ES-I3 (cell line): ENCODE data around the gene TBC1D4.
A peak's percentile ranks its signal among the peaks of the same experiment; 100 is the strongest.

Source experiments
- H3K36me3 ChIP-seq: 2 replicates; pipeline ENCODE4 v1.6.1; 2013; ENCODE audit warnings: mild to moderate bottlenecking, low read length, control low read depth, moderate library complexity; ENCODE audit not compliant: insufficient read depth
- H3K4me1 ChIP-seq: 2 replicates; pipeline ENCODE4 v1.6.1; 2013; ENCODE audit warnings: mild to moderate bottlenecking, control low read depth, low read length; ENCODE audit not compliant: insufficient read depth
- H3K9ac ChIP-seq: 2 replicates; pipeline ENCODE4 v1.6.1; 2013; ENCODE audit warnings: low read depth, mild to moderate bottlenecking, low read length, moderate library complexity
- H3K9me3 ChIP-seq: 2 replicates; pipeline ENCODE4 v1.6.1; 2013; ENCODE audit warnings: mild to moderate bottlenecking, low read length, moderate library complexity; ENCODE audit not compliant: control insufficient read depth, insufficient read depth

TBC1D4 gene

DNA sequence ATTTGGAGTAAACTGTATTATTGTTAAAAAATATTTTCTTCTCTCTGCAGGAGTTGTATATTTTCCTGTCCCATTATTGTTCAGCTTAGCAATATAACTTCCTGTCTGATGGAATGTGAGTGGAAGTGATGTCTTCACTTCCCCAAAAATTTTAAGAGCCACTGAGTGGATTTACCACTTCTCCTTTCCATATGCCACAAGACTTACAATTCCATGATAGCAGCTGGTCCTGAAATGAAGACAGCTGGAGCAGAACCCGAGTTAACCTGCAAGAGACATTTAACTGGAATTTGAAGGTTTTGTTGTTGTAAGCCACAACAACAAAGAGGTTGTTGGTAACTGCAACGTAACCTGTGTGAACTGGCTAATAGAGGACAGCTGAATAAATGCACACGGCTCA, 23.4 kb upstream of the TBC1D4 start:
- no peak overlapping the region for H3K9ac ChIP-seq
- no peaks in the 10 kb centered on the region for H3K36me3 ChIP-seq
- no peaks in the 10 kb centered on the region for H3K9me3 ChIP-seq
- no peaks in the 10 kb centered on the region for H3K4me1 ChIP-seq

DNA sequence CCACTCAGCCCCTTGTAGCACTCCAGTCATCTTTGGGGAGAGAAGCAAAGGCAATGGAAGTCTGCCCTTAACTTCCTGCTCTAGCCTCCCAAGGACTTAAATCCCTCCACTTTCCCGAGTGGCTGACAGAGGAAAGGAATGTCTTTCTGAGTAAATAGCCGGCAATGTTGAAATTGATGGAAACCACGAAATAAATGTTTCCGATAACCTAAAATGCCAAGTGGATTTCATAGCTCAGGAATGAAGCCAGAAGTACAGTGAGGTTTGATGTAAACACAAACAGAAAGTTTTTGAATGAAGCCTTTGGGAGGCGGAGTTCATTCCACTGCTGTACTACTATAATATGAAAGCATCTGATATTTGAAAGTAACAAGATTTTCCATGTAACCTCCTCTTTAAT, 14.0 kb upstream of the TBC1D4 start:
- no peaks in the 10 kb centered on the region for H3K9me3 ChIP-seq
- H3K36me3 ChIP-seq, result no peaks in the 10 kb centered on the region
- no peak overlapping the region for H3K9ac ChIP-seq
- H3K4me1 ChIP-seq, result no peaks in the 10 kb centered on the region

DNA sequence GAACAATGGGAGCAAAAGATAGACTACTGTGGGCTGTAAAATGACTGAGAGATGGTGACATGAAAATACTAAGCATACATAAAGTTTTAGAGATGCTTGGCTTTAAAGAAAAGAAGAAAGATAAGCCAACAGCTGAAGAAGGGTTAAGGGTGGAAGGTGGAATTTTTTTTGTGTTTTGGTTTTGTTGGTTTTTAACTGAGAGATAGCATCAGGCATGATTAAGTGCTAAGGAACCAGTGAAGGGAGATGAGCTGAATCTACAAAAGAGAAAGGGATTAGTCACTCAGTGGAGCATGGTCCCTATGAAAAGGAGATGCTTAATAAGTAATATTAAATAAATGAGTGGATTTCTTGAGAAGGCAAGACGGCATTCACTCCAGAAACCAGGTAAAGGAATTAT, 12.5 kb upstream of the TBC1D4 start:
- Histone ChIP-seq H3K9ac (no peak overlapping the region), H3K36me3 (no peaks in the 10 kb centered on the region), H3K4me1 (no peaks in the 10 kb centered on the region), H3K9me3 (no peaks in the 10 kb centered on the region)

DNA sequence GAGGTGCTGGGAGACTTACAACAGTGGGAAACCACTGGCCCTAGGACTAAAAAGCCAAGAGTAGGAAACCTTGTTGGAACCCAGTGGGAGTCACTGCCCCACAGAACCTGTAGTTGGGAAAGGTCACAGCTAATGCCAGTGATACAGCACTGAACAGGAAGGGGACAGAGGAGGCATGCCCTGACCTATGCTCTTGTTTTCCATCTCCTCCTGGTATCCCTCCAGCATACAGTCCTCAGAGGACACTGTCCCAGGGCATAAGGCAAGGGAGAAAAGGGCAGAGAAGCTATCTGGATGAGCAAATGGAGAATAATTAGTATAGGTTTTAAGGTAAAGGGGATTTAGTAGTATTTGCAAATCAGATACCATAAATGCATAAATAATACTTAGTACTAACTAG, 11.2 kb upstream of the TBC1D4 start:
- no peaks in the 10 kb centered on the region for H3K9me3 ChIP-seq
- no peaks in the 10 kb centered on the region for H3K4me1 ChIP-seq
- H3K36me3 ChIP-seq, result no peaks in the 10 kb centered on the region
- no peak overlapping the region for H3K9ac ChIP-seq

DNA sequence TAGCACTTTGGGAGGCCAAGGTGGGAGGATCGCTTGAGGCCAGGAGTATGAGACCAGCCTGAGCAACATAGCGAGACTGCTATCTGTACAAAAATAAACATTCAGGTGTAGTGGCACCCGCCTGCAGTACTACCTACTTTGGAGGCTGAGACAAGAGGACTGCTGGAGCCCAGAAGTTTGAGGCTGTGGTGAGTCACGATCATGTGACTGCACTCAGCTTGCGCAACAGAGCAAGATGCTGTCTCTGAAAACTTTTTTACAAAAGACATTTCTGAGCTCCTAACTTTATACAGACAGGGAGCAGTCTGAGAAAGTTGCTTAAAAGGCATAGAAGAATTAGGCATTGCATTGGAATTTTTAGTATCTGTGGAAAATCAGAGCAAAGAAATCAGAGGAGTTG, 10.4 kb upstream of the TBC1D4 start:
- Histone ChIP-seq H3K9ac (no peak overlapping the region), H3K4me1 (no peaks in the 10 kb centered on the region), H3K36me3 (no peaks in the 10 kb centered on the region), H3K9me3 (no peaks in the 10 kb centered on the region)

DNA sequence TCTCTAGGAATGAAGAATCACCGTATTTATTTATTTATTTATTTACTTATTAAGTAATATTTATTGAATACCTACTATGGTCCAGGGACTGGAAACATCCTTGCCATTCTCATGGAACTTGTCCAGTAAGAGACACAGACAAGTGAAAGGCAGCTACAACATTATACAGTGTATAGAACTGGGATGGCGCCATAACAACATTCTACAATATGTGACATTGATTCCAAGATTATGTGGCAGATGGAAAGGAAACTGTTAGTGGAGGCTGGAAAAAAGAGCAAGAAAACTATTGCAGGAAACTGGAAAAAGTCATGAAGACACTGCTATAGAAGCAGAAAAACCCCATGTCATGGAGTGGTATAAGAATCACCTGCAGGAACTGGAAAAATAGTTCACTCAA, 9.4 kb upstream of the TBC1D4 start:
- Histone ChIP-seq H3K9ac (no peak overlapping the region), H3K4me1 (peaks cover 2% of the 10 kb centered on the region; the same call in 1 of the 2 replicates)

DNA sequence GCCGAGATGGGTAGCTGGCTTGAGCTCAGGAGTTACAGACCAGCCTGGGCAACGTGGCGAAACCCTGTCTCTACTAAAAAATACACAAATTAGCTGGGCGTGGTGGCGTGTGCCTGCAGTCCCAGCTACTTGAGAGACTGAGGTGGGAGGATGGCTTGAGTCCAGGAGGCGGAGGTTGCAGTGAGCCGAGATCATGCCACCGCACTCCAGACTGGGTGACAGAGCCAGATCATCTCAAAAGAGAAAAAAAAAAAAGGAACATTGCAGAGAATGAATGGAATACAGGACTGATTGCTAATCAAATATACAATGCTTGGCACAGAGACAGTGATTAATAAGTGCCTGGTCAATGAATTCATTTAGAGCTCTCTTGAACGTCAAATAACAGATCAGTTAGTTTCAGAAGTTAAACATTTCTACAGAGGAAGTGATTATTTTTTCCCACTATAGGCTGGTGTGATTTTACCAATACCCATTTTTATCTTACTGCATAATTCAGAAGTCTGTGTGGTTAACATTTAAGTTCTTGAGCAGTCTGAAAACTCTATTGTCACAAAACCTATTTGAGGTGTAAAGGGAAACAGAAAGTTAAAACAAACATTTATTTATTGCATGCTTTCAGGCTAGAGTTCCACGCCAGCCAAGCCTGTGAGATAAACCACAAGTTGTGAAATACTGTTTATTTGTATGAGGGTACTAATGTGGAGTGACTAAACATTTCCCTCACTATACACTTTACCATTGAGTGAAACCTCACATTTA, 7.7 kb upstream of the TBC1D4 start:
- Histone ChIP-seq H3K9me3 (no peaks in the 10 kb centered on the region), H3K4me1 (peaks cover 15% of the 10 kb centered on the region), H3K36me3 (no peaks in the 10 kb centered on the region), H3K9ac (no peak overlapping the region)

More for the DNA sequence above, 9.4 kb upstream of the TBC1D4 start:
- Histone ChIP-seq H3K36me3 (no peaks in the 10 kb centered on the region), H3K9me3 (no peaks in the 10 kb centered on the region)

DNA sequence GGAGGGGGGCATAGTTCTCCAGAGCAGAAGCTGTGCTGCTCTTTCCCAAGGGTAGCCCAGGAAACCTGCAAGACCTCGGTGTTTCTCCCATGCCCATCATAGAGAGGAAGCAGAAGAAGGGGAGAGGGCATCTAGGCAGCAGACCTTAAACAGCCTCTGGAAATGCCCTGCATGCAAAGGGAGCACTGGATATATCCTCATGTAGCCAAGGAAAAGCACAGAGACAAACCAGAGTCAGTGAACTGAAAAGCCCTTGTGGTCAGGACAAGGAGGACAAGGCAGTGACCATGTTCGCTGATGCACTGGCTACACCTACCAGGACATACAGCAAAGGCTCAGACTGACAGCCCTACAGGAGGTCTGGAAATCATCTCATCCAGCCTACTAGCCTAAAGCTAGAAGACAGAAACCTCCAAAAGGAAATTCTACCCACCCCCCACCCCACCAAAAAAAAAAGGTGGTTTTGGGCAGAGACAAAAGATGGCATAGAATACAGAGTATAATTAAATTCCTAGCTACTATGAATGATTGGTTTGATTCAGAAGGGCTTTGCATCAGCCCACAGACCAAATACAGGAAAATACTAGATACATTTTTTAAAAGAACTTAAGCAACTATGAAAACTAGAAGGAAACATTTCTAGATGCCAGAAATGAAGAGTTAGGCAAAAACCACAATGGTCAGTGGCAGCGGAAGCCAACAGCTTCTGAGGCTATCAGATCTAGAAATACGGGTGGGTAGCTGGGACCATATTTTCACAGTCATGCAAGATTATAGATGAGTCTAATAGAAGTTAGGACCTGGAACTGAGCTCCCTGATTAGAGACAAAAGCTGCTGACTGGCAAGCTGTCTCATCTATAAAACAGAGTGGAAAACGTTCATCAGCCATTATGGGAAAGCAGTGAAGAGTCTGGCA, 4.4 kb upstream of the TBC1D4 start:
- no peak overlapping the region for H3K9ac ChIP-seq
- no peaks in the 10 kb centered on the region for H3K36me3 ChIP-seq
- H3K9me3 ChIP-seq, result no peaks in the 10 kb centered on the region
- H3K4me1 ChIP-seq, result peaks cover 15% of the 10 kb centered on the region

DNA sequence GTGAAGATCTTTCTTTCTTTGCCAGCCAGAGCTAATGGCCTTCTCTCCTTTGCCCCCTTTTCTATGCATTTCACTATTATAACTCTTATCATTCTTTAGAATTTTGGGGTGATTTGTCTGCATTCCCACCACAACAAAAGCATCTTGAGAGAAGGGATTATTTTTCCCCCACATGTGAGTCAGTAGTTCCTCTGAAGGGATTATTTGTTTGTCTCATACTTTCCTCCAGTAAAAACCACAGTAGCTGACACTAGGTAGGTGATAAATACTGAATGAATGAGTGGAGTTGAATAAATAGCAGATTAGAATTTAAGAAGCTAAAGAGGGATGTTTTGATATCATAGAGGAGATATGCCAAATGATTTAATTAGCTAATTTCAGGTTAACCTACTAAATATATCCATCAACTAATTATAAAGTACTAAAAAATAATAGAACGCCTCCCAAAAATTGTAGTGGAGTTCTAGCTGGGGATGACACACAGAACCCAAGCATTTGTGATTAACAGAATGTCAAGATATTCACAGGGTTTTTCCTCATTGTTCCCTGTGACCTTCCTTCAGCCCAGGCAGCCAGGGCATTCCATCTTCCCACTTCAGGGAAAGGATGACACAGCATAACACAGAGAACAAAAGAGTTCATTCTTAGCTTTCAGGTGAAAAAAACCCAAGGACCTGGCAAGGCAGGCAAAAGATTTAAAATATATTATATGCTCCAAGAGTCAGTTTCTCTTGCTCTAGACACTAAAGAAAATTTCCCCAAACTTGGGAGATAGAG, 3.5 kb upstream of the TBC1D4 start:
- Histone ChIP-seq H3K9ac (no peak overlapping the region), H3K36me3 (no peaks in the 10 kb centered on the region), H3K9me3 (no peaks in the 10 kb centered on the region), H3K4me1 (peaks cover 15% of the 10 kb centered on the region)

DNA sequence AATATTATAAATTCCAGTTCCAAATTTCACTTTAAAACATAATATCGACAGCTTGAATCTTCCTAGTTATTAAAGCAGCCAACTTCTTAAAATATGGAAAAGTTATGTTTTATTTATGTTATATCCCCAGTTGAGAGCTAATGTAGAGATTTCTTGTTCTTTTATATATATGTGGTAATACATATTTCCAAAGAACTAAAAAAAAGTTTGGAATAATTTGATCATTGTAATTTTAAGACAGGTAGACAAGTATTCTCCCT, 781 bp upstream of the TBC1D4 start:
- H3K4me1 ChIP-seq, result peaks cover 23% of the 10 kb centered on the region
- H3K36me3 ChIP-seq, result no peaks in the 10 kb centered on the region
- H3K9ac ChIP-seq, result peak overlapping the region; percentile 85
- no peaks in the 10 kb centered on the region for H3K9me3 ChIP-seq

DNA sequence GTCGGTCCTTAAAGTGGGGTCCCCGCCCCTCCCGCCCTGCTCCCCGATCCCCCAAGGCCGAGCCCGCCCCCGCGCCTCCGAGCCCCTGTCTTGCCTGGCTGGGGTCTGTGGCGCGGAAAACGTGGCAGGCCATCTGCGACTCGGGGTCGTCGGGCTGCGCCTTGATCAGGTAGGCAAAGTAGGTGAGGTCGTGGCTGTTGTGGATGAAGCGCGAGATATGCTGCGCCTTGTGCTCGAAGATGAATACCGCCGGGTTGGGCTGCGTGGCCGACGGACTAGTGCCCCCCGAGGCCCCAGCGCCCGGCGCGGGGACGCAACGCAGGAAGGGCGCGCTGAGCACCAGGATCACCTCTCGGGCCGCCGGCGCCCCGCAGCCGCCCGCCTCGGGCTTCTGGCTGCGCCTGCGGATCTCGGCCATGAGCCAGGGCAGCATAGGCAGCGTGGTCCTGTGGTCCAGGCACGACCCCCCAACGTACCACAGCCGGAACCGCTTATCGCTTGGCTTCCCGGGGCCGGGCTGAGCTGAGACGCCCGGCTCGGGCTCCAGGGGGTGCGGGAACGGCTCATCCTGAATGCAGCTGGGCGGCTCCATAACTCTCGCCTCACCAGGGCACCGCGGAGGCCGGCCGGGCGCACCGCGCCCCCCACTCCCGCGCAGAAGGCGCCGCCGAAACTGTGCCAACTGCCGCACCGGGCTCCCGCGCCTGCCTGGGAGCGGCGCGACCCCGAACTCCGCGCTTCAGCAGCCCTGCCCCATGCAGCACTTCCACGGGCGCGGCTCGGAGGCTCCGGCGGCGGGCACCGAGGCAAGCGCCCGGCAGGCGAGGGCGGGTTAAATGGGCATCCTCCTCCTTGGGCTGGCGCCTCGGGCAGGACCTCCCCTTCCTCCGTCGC, 546 bp downstream of the TBC1D4 start:
- Histone ChIP-seq H3K9me3 (no peaks in the 10 kb centered on the region), H3K36me3 (no peaks in the 10 kb centered on the region), H3K9ac (peak overlapping the region; percentile 85), H3K4me1 (peaks cover 23% of the 10 kb centered on the region)

DNA sequence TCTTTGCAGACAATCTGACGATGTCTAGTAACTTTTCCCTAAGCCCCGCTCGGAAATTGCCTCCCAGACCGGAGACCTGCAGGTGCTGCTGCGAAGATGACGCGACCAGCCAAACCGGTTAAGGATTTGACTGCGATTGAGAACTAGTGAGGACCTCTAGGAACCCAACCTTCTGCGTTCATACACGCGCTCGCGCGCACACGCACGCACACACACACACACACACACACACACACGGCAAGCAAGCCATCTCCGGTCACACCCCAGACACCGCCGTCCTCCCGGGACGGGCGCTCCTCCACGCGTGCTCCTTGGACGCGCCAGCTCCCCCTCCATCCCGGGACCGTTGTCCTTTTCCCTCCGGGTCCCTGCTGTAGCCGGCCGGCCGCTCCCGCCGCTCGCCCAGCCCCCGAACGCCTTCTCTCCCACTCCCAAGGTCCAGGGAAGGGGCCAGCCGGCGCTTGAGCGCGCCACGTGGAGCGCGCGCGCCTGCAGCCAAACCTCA, 1.2 kb downstream of the TBC1D4 start:
- H3K9me3 ChIP-seq, result no peaks in the 10 kb centered on the region
- H3K36me3 ChIP-seq, result no peaks in the 10 kb centered on the region
- peak overlapping the region; percentile 85 for H3K9ac ChIP-seq
- H3K4me1 ChIP-seq, result peaks cover 16% of the 10 kb centered on the region

DNA sequence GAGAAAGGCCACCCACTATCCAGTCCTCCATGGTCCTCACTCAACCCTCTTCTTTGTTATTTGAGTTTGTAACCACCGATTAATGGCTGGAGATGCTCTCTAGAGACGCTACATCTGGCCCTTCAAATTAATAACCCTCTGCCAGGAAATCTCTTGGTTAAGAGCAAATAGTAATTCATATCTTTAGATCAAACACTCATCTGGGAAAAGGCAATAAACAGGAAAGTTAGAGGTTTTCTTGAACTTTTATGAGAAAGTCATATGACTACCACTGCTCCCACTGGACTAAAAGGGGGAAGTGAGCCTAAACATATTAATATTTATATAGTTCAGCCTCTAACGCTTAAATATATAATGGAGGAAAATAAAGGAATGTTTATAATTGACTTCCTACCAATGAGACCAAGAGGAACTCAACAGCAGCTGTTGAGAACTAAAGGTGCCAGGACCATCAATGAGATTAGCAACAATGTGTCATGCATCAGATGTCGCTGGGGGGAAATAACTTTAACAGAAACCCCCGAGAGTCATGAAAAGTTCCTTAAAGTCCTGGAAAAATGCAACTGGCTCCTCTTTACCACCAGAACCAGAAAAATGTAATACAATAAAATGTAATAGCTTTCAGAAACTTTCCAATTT, 2.7 kb downstream of the TBC1D4 start:
- Histone ChIP-seq H3K4me1 (peaks cover 9% of the 10 kb centered on the region; the same call in 1 of the 2 replicates), H3K9me3 (no peaks in the 10 kb centered on the region), H3K36me3 (no peaks in the 10 kb centered on the region), H3K9ac (no peak overlapping the region)
